NB4 (cell line): Measurements from ENCODE around the gene MYO1F.
"Not testable (repeated sequence)": the region's sequence is repeated elsewhere in the genome, so short reads cannot be mapped to it uniquely, and the experiment has no call there.

Experiments used
- DNase-seq: peaks from one replicate; pipeline ENCODE4 v3.0.0; 2010; ENCODE audit warnings: low read depth
- H3K4me3 ChIP-seq: one replicate; pipeline ENCODE4 v1.5.1; 2011; ENCODE audit warnings: mild to moderate bottlenecking, low read depth, low read length, moderate library complexity
- CTCF ChIP-seq: IDR thresholded peaks from one replicate; pipeline ENCODE4 v1.5.1; 2012; ENCODE audit warnings: low read depth, low read length
- MAX ChIP-seq: IDR thresholded peaks from 2 replicates; pipeline ENCODE4 v1.6.1; 2011; ENCODE audit warnings: low read depth, low read length
- MYC ChIP-seq: IDR thresholded peaks from 2 replicates; pipeline ENCODE4 v1.6.1; 2011; ENCODE audit warnings: low read depth, low read length
- POLR2A ChIP-seq: IDR thresholded peaks from 2 replicates; pipeline ENCODE4 v1.6.1; 2011; ENCODE audit warnings: mild to moderate bottlenecking; ENCODE audit not compliant: insufficient read length; ENCODE audit errors: extremely low read depth

The MYO1F gene

GRCh38 chr19:8577247-8577646, at the start of gene MYO1F:
TSS of gene MYO1F (minus strand) at chr19:8577442. CDS start at chr19:8577309, 133 bp downstream.
- peak; percentile 97 for DNase-seq
- TF ChIP-seq CTCF (no peak), MAX (0 out of 2 replicates have a peak, but pooled peaks have one; percentile 18), MYC (no peak), POLR2A (peak; percentile 55)
- H3K4me3 ChIP-seq, result peak within 1 kb of the TSS; percentile 80

GRCh38 chr19:8626842-8627241, 49.6 kb upstream of the MYO1F start:
- H3K4me3 ChIP-seq, result no peak overlapping the region
- DNase-seq, result no peak
- TF ChIP-seq MAX (no peak), MYC (no peak), CTCF (no peak), POLR2A (no peak)

DNA sequence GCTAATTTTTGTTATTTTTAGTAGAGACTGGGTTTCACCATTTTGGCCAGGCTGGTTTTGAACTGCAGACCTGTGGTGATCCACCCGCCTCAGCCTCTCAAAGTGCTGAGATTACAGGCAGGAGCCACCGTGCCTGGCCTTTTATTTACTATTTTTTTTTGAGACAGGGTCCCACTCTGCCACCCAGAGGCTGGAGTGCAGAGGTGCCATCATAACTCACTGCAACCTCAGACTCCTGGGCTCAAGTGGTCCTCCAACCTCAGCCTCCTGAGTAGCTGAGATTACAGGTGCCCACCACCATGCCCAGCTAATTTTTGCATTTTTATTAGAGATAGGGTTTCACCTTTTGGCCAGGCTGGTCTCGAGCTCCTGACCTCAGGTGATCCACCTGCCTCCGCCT, 45.6 kb upstream of the MYO1F start:
- not testable (repeated sequence) for H3K4me3 ChIP-seq
- peak; percentile 66 for DNase-seq
- peak; percentile 82 for TF ChIP-seq CTCF

- peak; percentile 68 for DNase-seq
- H3K4me3 ChIP-seq, result no peak overlapping the region
- TF ChIP-seq CTCF (no peak), POLR2A (no peak), MYC (no peak), MAX (no peak)
These were observed 41.5 kb upstream of the MYO1F start for GRCh38 chr19:8618751-8619150.

DNA sequence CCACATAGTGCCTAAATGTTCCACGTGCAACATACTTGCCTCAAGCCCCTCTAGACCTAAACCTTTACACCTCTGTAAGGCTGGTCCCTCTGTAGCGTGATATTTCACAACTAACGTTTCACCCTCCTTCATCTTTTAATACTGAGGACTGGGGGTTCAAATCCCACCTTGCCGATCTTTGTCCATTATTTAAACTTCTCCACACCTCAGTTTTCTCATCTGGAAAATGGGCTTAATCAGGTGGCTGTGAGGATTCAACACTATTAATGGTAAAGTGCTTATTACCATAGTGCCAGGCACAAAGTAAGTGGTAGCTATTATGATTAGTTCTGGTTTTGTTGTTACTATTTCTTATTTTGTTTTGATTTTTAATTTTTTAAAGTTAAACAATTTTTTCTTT, 40.7 kb upstream of the MYO1F start:
- TF ChIP-seq CTCF, result no peak
- no peak for TF ChIP-seq MAX
- no peak for TF ChIP-seq MYC
- TF ChIP-seq POLR2A, result no peak
- no peak for DNase-seq
- no peak overlapping the region for H3K4me3 ChIP-seq

DNA sequence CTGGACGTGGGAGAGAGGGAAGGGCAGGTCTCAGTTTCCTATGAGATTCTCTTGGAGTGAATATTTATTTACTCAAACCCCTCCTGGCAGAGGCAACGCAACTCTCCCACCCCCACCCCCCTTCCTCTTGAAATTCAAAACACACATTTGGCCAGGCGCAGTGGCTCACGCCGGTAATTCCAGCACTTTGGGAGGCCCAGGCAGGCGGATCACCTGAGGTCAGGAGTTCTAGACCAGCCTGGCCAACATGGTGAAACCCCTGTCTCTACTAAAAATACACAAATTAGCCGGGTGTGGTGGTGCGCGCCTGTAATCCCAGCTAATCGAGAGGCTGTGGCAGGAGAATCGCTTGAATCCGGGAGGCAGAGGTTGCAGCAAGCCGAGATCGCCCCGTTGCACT, 40.1 kb upstream of the MYO1F start:
- DNase-seq, H3K4me3 ChIP-seq: not testable (repeated sequence)
